Keratinocyte (primary cell): ENCODE data around the gene TMEM163. TPM values are rescaled to one million over a fixed set of nuclear protein-coding genes. Genes with fewer than 3 reads are reported as not detected.

Experiments used
- DNase-seq: peaks from one replicate; pipeline ENCODE4 v3.0.0-alpha.2; 2011; ENCODE audit warnings: low read depth, missing footprints, low spot score
- FAIRE-seq: peaks from 2 replicates; lab custom pipeline; 2011; peaks lifted over from hg19 to GRCh38; lab: Jason Lieb, UNC
- H2AFZ ChIP-seq: 2 replicates; pipeline ENCODE4 v1.6.0; 2012; ENCODE audit warnings: low read length, control low read depth, inconsistent platforms; ENCODE audit not compliant: control insufficient read depth
- H3K27ac ChIP-seq: 2 replicates; pipeline ENCODE4 v1.5.1; 2011; ENCODE audit warnings: low read length; ENCODE audit not compliant: control insufficient read depth, insufficient read depth
- H3K27me3 ChIP-seq: 3 replicates; pipeline ENCODE4 v1.6.0; 2011; ENCODE audit warnings: low read length; ENCODE audit not compliant: control insufficient read depth, insufficient read depth; ENCODE audit errors: extremely low read depth
- H3K36me3 ChIP-seq, 2 experiments: 2 replicates in 1 of 2; 3 replicates in 1 of 2; pipeline ENCODE4 v1.5.1; 2011; ENCODE audit warnings: low read length in 2 of 2, mild to moderate bottlenecking in 1 of 2; ENCODE audit not compliant: control insufficient read depth in 2 of 2, insufficient read depth in 2 of 2; ENCODE audit errors: extremely low read depth in 1 of 2
- H3K4me1 ChIP-seq: 3 replicates; pipeline ENCODE4 v1.5.1; 2011; ENCODE audit warnings: low read length; ENCODE audit not compliant: control insufficient read depth, insufficient read depth; ENCODE audit errors: extremely low read depth
- H3K4me2 ChIP-seq: 3 replicates; pipeline ENCODE4 v1.6.0; 2011; ENCODE audit warnings: low read depth, low read length; ENCODE audit not compliant: control insufficient read depth, insufficient read depth; ENCODE audit errors: extremely low read depth
- H3K4me3 ChIP-seq, 3 experiments: fragments of 200-600 bp in 1 of 3; sonication (generic) in 1 of 3; 2 replicates in 2 of 3; 3 replicates in 1 of 3; pipeline ENCODE4 v1.5.1; 2011 to 2016; ENCODE audit warnings: low read length in 3 of 3, mild to moderate bottlenecking in 3 of 3, control low read depth in 2 of 3, inconsistent platforms in 1 of 3, low read depth in 1 of 3, mixed read lengths in 1 of 3, mixed run types in 1 of 3, moderate library complexity in 1 of 3; ENCODE audit not compliant: control insufficient read depth in 2 of 3, insufficient read depth in 2 of 3; ENCODE audit errors: extremely low read depth in 1 of 3
- H3K79me2 ChIP-seq: 2 replicates; pipeline ENCODE4 v1.6.0; 2012; ENCODE audit warnings: low read length; ENCODE audit not compliant: control insufficient read depth, insufficient read depth
- H3K9ac ChIP-seq: 3 replicates; pipeline ENCODE4 v1.6.0; 2011; ENCODE audit warnings: low read length; ENCODE audit not compliant: control insufficient read depth, insufficient read depth; ENCODE audit errors: extremely low read depth
- H3K9me1 ChIP-seq: 3 replicates; pipeline ENCODE4 v1.6.0; 2011; ENCODE audit warnings: low read length; ENCODE audit not compliant: control insufficient read depth, insufficient read depth; ENCODE audit errors: extremely low read depth
- H3K9me3 ChIP-seq: 2 replicates; pipeline ENCODE4 v1.5.1; 2012; ENCODE audit warnings: low read depth, low read length; ENCODE audit not compliant: control insufficient read depth
- H4K20me1 ChIP-seq: 3 replicates; pipeline ENCODE4 v1.6.0; 2011; ENCODE audit warnings: low read length; ENCODE audit not compliant: control insufficient read depth, insufficient read depth; ENCODE audit errors: extremely low read depth
- EZH2 ChIP-seq: IDR thresholded peaks from one replicate; pipeline ENCODE4 v1.6.1; 2012; ENCODE audit warnings: inconsistent platforms, mild to moderate bottlenecking, low read length, moderate library complexity
- dilution Hi-C: fragments of 300-500 bp; cut with MboI; formaldehyde crosslinking; loops from one replicate; pipeline ENCODE4 v1.7.0; 2020; ENCODE audit warnings: low sequenced_read_pairs; ENCODE audit not compliant: extremely low pct_ligation_motif_present
- polyA plus RNA-seq, 5 experiments: library from polyadenylated mRNA; depleted of rRNA in 3 of 5; stranded (reverse) in 3 of 5; stranded (forward) in 1 of 5; unstranded in 1 of 5; fragments of >200 nt; gene quantifications; 1 replicate in 1 of 5; 2 replicates in 3 of 5; 3 replicates in 1 of 5; pipeline versions ENCODE4 v1.2.1 to v1.2.3, GENCODE V29; 2011 to 2012; ENCODE audit warnings: missing spikeins in 2 of 5, low read depth in 1 of 5, low replicate concordance in 1 of 5
- TF ChIP-seq, protein P1 (sequence below), 3 experiments: IDR thresholded peaks in 1 of 3; conservative IDR thresholded peaks in 1 of 3; optimal IDR thresholded peaks in 1 of 3; 2 replicates in 2 of 3; 3 replicates in 1 of 3; pipeline versions ENCODE3 to v1.5.1; 2011; ENCODE audit warnings: low read length in 3 of 3, mild to moderate bottlenecking in 3 of 3, moderate library complexity in 2 of 3, control low read depth in 1 of 3, inconsistent platforms in 1 of 3; ENCODE audit not compliant: insufficient read depth in 2 of 3; ENCODE audit errors: extremely low read depth in 1 of 3

Gene TMEM163
- polyA plus RNA-seq, 1 donor (not counting 4 experiments of a cell fraction or from before 2014, with no cell fraction given): not detected

DNA sequence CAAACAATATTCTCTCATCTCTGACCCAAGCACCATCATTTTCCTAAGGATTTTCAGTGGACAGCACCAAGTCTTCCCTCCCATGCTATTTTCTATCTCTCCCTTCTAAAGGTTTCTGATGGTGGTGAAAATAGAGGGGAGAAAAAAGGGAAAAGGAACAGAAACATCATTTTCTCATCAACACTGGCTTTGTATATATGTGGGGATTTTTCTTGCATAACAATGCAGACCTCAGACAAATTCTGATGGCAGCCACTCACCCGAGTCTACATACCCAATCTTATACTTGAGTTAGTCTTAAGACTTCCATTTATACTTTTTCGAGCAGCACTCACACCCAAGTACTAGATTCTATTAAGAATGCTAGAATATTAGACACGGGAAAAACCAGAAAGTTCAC, 95.8 kb downstream of the TMEM163 start:
- Histone ChIP-seq H3K4me2 (no peak overlapping the region), H3K9ac (no peak overlapping the region), H3K4me3 (no peak overlapping the region), H3K4me1 (no peaks in the 10 kb centered on the region), H4K20me1 (no peaks in the 10 kb centered on the region), H3K9me1 (no peaks in the 10 kb centered on the region), H3K27ac (no peak overlapping the region), H3K79me2 (no peaks in the 10 kb centered on the region), H3K36me3 (no peaks in the 10 kb centered on the region), H3K27me3 (no peaks in the 10 kb centered on the region), H2AFZ (no peak overlapping the region), H3K9me3 (no peaks in the 10 kb centered on the region)
- FAIRE-seq (no peak), DNase-seq (no peak)
- TF ChIP-seq, protein P1, sequence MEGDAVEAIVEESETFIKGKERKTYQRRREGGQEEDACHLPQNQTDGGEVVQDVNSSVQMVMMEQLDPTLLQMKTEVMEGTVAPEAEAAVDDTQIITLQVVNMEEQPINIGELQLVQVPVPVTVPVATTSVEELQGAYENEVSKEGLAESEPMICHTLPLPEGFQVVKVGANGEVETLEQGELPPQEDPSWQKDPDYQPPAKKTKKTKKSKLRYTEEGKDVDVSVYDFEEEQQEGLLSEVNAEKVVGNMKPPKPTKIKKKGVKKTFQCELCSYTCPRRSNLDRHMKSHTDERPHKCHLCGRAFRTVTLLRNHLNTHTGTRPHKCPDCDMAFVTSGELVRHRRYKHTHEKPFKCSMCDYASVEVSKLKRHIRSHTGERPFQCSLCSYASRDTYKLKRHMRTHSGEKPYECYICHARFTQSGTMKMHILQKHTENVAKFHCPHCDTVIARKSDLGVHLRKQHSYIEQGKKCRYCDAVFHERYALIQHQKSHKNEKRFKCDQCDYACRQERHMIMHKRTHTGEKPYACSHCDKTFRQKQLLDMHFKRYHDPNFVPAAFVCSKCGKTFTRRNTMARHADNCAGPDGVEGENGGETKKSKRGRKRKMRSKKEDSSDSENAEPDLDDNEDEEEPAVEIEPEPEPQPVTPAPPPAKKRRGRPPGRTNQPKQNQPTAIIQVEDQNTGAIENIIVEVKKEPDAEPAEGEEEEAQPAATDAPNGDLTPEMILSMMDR (optimal IDR thresholded peaks at IDR 0.05 in 1 of 3, IDR thresholded peaks at IDR 0.05 in 1 of 3, conservative IDR thresholded peaks at IDR 0.05 in 1 of 3; ENCODE audit: extremely low read depth in 1 of 3, insufficient read depth in 2 of 3, low read length in 3 of 3): no peak
- no peak for TF ChIP-seq EZH2
- dilution Hi-C loops: no loop called here

DNA sequence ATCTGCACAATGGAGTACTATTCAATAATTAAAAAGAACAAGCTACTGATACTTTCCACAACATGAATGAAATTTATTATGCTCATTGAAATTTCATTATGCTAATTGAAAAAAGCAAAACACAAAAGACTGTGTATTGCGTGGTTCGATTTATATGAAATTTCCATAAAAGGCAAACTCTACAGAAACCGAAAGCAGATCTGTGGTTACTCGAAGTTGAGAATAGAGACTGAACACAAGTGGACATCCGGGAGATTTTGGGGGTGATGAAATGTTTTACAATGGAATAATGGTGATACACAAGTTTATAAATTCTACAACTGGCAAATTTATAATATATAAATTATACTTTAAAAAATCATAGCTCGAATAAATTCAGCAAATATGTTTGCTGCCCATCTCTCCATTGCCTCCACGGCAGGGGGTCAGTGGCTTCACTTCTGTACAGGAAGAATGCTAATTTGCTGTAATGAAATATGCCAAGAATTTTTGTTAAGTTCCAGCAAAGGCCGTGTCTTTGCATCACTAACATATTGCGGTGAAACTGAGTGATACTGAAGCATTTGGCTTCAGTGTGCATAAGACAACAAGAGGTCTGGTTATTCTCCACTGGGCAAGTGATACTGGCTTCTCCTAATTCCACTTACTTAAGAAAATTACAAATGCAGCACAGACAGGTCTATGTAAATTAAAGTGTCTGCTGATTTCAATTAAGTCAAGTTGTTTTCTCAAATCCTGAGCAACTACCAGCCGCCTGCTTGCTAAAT, 96.7 kb downstream of the TMEM163 start:
- TF ChIP-seq, protein P1 (optimal IDR thresholded peaks at IDR 0.05 in 1 of 3, IDR thresholded peaks at IDR 0.05 in 1 of 3, conservative IDR thresholded peaks at IDR 0.05 in 1 of 3; ENCODE audit: extremely low read depth in 1 of 3, insufficient read depth in 2 of 3, low read length in 3 of 3): no peak
- TF ChIP-seq EZH2: no peak
- no peak overlapping the region for H3K27ac ChIP-seq
- no peaks in the 10 kb centered on the region for H3K27me3 ChIP-seq
- H3K9ac ChIP-seq: no peak overlapping the region
- no peak overlapping the region for H3K4me3 ChIP-seq
- H3K79me2 ChIP-seq: no peaks in the 10 kb centered on the region
- no peak overlapping the region for H2AFZ ChIP-seq
- H3K4me1 ChIP-seq: no peaks in the 10 kb centered on the region
- no peaks in the 10 kb centered on the region for H3K36me3 ChIP-seq
- dilution Hi-C loops: no loop called here
- H4K20me1 ChIP-seq: no peaks in the 10 kb centered on the region
- no peaks in the 10 kb centered on the region for H3K9me3 ChIP-seq
- DNase-seq (no peak), FAIRE-seq (no peak)
- no peak overlapping the region for H3K4me2 ChIP-seq
- H3K9me1 ChIP-seq: no peaks in the 10 kb centered on the region
